Measurements from ENCODE around the gene SCAF1.

Gene SCAF1

DNA sequence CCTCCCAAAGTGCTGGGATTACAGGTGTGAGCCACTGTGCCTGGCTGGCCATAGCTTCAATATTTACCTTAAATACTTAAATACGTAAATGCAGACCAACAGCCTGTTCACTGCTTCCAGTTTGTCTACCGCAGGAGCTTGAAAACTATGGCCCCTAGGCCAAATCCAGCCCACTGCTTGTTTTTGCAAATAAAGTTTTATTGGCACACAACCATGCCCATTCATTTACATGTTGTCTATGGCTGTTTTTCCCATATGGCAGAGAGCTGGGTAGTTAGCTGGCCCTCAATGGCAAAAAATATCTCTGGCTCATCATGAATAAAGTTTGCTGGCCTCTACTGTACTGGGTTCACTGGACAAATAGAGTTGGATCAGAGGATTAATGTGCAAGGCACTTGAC lies 39.2 kb upstream of the SCAF1 start:
- Histone ChIP-seq H3K36me3 (ENCODE audit: control insufficient read depth, insufficient read depth, low read length) (no peaks in the 10 kb centered on the region), H3K4me1 (no peaks in the 10 kb centered on the region), H3K4me2 (ENCODE audit: low read length) (no peak overlapping the region), H3K4me3 (ENCODE audit: low read depth, low read length) (no peak overlapping the region), H3K79me2 (peaks cover 69% of the 10 kb centered on the region), H3K9me3 (ENCODE audit: control insufficient read depth, low read length) (no peaks in the 10 kb centered on the region), H2AFZ (no peak overlapping the region), H3K9ac (no peak overlapping the region), H3K27ac (no peak overlapping the region), H3K27me3 (ENCODE audit: control insufficient read depth, insufficient read depth, low read length) (no peaks in the 10 kb centered on the region)
- TF ChIP-seq, protein P1, sequence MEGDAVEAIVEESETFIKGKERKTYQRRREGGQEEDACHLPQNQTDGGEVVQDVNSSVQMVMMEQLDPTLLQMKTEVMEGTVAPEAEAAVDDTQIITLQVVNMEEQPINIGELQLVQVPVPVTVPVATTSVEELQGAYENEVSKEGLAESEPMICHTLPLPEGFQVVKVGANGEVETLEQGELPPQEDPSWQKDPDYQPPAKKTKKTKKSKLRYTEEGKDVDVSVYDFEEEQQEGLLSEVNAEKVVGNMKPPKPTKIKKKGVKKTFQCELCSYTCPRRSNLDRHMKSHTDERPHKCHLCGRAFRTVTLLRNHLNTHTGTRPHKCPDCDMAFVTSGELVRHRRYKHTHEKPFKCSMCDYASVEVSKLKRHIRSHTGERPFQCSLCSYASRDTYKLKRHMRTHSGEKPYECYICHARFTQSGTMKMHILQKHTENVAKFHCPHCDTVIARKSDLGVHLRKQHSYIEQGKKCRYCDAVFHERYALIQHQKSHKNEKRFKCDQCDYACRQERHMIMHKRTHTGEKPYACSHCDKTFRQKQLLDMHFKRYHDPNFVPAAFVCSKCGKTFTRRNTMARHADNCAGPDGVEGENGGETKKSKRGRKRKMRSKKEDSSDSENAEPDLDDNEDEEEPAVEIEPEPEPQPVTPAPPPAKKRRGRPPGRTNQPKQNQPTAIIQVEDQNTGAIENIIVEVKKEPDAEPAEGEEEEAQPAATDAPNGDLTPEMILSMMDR (IDR thresholded peaks at IDR 0.05): no peak

DNA sequence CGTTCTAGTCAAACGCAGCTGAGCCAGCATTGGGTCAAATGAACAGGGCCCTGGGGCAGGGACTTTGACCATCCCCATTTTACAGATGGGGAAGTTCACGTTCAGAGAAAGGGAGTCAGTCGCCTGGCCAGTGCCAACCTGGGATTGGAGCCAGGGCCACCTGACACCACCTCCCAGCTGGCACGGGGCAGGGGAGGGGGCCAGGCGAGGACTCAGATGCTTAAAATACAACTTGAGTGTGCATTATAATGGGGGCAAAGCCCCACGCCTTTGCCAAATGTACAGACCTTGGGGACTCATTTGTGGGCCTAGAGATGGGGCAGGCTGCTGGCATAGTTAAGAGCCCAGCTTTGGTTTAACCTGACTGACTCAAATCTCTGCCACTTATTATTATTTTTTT lies 36.4 kb upstream of the SCAF1 start:
- no peak overlapping the region for H2AFZ ChIP-seq
- H3K27me3 ChIP-seq (ENCODE audit: control insufficient read depth, insufficient read depth, low read length): no peaks in the 10 kb centered on the region
- TF ChIP-seq, protein P1 (IDR thresholded peaks at IDR 0.05): no peak
- no peaks in the 10 kb centered on the region for H3K4me1 ChIP-seq
- no peak overlapping the region for H3K4me2 ChIP-seq (ENCODE audit: low read length)
- no peaks in the 10 kb centered on the region for H3K36me3 ChIP-seq (ENCODE audit: control insufficient read depth, insufficient read depth, low read length)
- no peak overlapping the region for H3K27ac ChIP-seq
- H3K4me3 ChIP-seq (ENCODE audit: low read depth, low read length): no peak overlapping the region
- no peak overlapping the region for H3K9ac ChIP-seq
- H3K79me2 ChIP-seq: peaks cover 79% of the 10 kb centered on the region
- H3K9me3 ChIP-seq (ENCODE audit: control insufficient read depth, low read length): no peaks in the 10 kb centered on the region

DNA sequence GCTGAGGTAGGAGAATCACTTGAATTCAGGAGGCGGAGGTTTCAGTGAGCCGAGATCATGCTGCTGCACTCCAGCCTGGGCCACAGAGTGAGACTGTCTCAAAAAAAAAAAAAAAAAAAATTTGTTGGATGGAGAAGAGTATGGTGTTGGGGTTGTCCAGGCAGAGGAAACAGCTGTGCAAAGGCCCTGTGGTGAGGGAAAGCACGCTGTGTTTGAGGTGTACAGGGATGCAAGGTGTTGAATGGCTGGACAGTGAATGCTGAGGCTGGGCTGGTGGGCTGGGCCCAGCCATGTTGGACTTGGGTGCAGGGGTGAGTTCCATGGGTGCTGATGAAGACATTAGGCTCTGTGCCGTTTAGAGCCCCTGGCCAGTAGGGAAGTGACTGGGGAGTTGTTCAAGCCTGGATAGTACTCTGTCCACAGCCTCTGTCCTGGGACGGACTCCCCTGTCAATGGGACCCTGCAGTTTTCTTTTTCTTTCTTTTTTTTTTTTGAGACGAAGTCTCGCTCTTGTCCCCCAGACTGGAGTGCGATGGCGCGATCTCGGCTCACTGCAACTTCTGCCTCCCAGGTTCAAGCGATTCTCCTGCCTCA lies 32.4 kb upstream of the SCAF1 start:
- TF ChIP-seq, protein P1 (IDR thresholded peaks at IDR 0.05): no peak
- no peaks in the 10 kb centered on the region for H3K4me1 ChIP-seq

GRCh38 chr19:49613374-49613773 lies 28.6 kb upstream of the SCAF1 start:
- H3K9ac ChIP-seq: no peak overlapping the region
- H3K79me2 ChIP-seq: peaks cover 64% of the 10 kb centered on the region
- H3K27me3 ChIP-seq (ENCODE audit: control insufficient read depth, insufficient read depth, low read length): no peaks in the 10 kb centered on the region
- TF ChIP-seq, protein P1 (IDR thresholded peaks at IDR 0.05): no peak
- no peaks in the 10 kb centered on the region for H3K9me3 ChIP-seq (ENCODE audit: control insufficient read depth, low read length)
- H3K27ac ChIP-seq: no peak overlapping the region
- no peak overlapping the region for H3K4me3 ChIP-seq (ENCODE audit: low read depth, low read length)
- no peaks in the 10 kb centered on the region for H3K36me3 ChIP-seq (ENCODE audit: control insufficient read depth, insufficient read depth, low read length)
- no peak overlapping the region for H2AFZ ChIP-seq
- H3K4me2 ChIP-seq (ENCODE audit: low read length): no peak overlapping the region
- H3K4me1 ChIP-seq: no peaks in the 10 kb centered on the region

More for the DNA sequence above, 32.4 kb upstream of the SCAF1 start:
- Histone ChIP-seq H3K36me3 (ENCODE audit: control insufficient read depth, insufficient read depth, low read length) (no peaks in the 10 kb centered on the region), H3K4me2 (ENCODE audit: low read length) (no peak overlapping the region), H3K9me3 (ENCODE audit: control insufficient read depth, low read length) (no peaks in the 10 kb centered on the region), H3K79me2 (peaks cover 84% of the 10 kb centered on the region), H2AFZ (no peak overlapping the region), H3K4me3 (ENCODE audit: low read depth, low read length) (no peak overlapping the region), H3K9ac (no peak overlapping the region), H3K27ac (no peak overlapping the region), H3K27me3 (ENCODE audit: control insufficient read depth, insufficient read depth, low read length) (no peaks in the 10 kb centered on the region)

Data from parathyroid adenoma (tissue), 2 donors.